Osteoblast (primary cell): ENCODE results near the gene BCKDHB. TPM values are rescaled to one million over a fixed set of nuclear protein-coding genes. Genes with fewer than 3 reads are reported as not detected.

Experiments used
- DNase-seq: peaks from one replicate; pipeline ENCODE4 v3.0.0; 2011; ENCODE audit warnings: low spot score, mixed read lengths; ENCODE audit not compliant: insufficient read length; ENCODE audit errors: missing footprints
- H2AFZ ChIP-seq: 2 replicates; pipeline ENCODE4 v1.6.0; 2011; ENCODE audit warnings: mild to moderate bottlenecking, low read length
- H3K27ac ChIP-seq: 2 replicates; pipeline ENCODE4 v1.5.1; 2011; ENCODE audit warnings: mild to moderate bottlenecking, low read depth, low read length, moderate library complexity
- H3K27me3 ChIP-seq: 2 replicates; pipeline ENCODE4 v1.6.0; 2012; ENCODE audit warnings: mild to moderate bottlenecking, control low read depth, inconsistent platforms, low read length, moderate library complexity; ENCODE audit not compliant: insufficient read depth
- H3K36me3 ChIP-seq: 2 replicates; pipeline ENCODE4 v1.5.1; 2011; ENCODE audit warnings: mild to moderate bottlenecking, low read length, control low read depth, moderate library complexity; ENCODE audit not compliant: insufficient read depth
- H3K4me1 ChIP-seq: 2 replicates; pipeline ENCODE4 v1.5.1; 2011; ENCODE audit warnings: mild to moderate bottlenecking, low read length, control low read depth, moderate library complexity; ENCODE audit not compliant: insufficient read depth
- H3K4me2 ChIP-seq: 2 replicates; pipeline ENCODE4 v1.6.0; 2011; ENCODE audit warnings: mild to moderate bottlenecking, low read length; ENCODE audit not compliant: insufficient read depth
- H3K4me3 ChIP-seq: fragments of 200-600 bp; sonication (generic); 3 replicates; pipeline ENCODE4 v1.5.1; 2012; ENCODE audit warnings: mild to moderate bottlenecking, low read length, inconsistent platforms; ENCODE audit not compliant: insufficient read depth
- H3K79me2 ChIP-seq: 2 replicates; pipeline ENCODE4 v1.6.0; 2012; ENCODE audit warnings: mild to moderate bottlenecking, low read length, control low read depth, inconsistent platforms; ENCODE audit not compliant: insufficient read depth
- H3K9me3 ChIP-seq: 2 replicates; pipeline ENCODE4 v1.5.1; 2011; ENCODE audit warnings: low read depth, low read length, control low read depth
- H4K20me1 ChIP-seq: 2 replicates; pipeline ENCODE4 v1.6.0; 2012; ENCODE audit warnings: mild to moderate bottlenecking, low read length, control low read depth; ENCODE audit not compliant: insufficient read depth
- CTCF ChIP-seq: IDR thresholded peaks from 2 replicates; pipeline ENCODE4 v1.5.1; 2011; ENCODE audit warnings: mild to moderate bottlenecking, low read depth, low read length, moderate library complexity; ENCODE audit errors: extremely low read depth
- total RNA-seq: library from RNA; depleted of rRNA; stranded (reverse); fragments of >200 nt; gene quantifications from 2 replicates; pipeline ENCODE4 v1.2.3, GENCODE V29; 2012

Gene BCKDHB
- total RNA-seq, 1 donor: 18.8 TPM

GRCh38 chr6:80214436-80215022, 108.1 kb downstream of the BCKDHB start:
- DNase-seq: peak; percentile 77
- no peaks in the 10 kb centered on the region for H3K27me3 ChIP-seq

GRCh38 chr6:80215063-80215462, 108.6 kb downstream of the BCKDHB start:
- no peaks in the 10 kb centered on the region for H3K36me3 ChIP-seq
- no peak for DNase-seq
- no peak for TF ChIP-seq CTCF
- H3K4me1 ChIP-seq: peaks cover 8% of the 10 kb centered on the region
- no peak overlapping the region for H2AFZ ChIP-seq
- H3K4me3 ChIP-seq: no peak overlapping the region
- no peak overlapping the region for H3K27ac ChIP-seq
- no peaks in the 10 kb centered on the region for H4K20me1 ChIP-seq
- no peak overlapping the region for H3K4me2 ChIP-seq
- H3K27me3 ChIP-seq: no peaks in the 10 kb centered on the region
- H3K79me2 ChIP-seq: no peaks in the 10 kb centered on the region
- H3K9me3 ChIP-seq: no peaks in the 10 kb centered on the region

More at GRCh38 chr6:80214436-80215022, 108.1 kb downstream of the BCKDHB start:
- peak; percentile 90 for TF ChIP-seq CTCF
- H3K36me3 ChIP-seq: no peaks in the 10 kb centered on the region
- no peaks in the 10 kb centered on the region for H3K79me2 ChIP-seq
- no peak overlapping the region for H3K4me2 ChIP-seq
- no peaks in the 10 kb centered on the region for H4K20me1 ChIP-seq
- H3K4me1 ChIP-seq: peaks cover 8% of the 10 kb centered on the region
- no peak overlapping the region for H2AFZ ChIP-seq
- no peaks in the 10 kb centered on the region for H3K9me3 ChIP-seq
- no peak overlapping the region for H3K27ac ChIP-seq
- no peak overlapping the region for H3K4me3 ChIP-seq

- H3K27ac ChIP-seq: no peak overlapping the region
- H3K79me2 ChIP-seq: no peaks in the 10 kb centered on the region
- H4K20me1 ChIP-seq: no peaks in the 10 kb centered on the region
- H3K4me1 ChIP-seq: peaks cover 8% of the 10 kb centered on the region
- H3K9me3 ChIP-seq: no peaks in the 10 kb centered on the region
- peak overlapping the region; percentile 64 for H2AFZ ChIP-seq
- peak overlapping the region; percentile 54 for H3K4me2 ChIP-seq
- no peak overlapping the region for H3K4me3 ChIP-seq
- DNase-seq: peak; percentile 10
- TF ChIP-seq CTCF: no peak
- H3K27me3 ChIP-seq: no peaks in the 10 kb centered on the region
- no peaks in the 10 kb centered on the region for H3K36me3 ChIP-seq
These were observed 111.3 kb downstream of the BCKDHB start for GRCh38 chr6:80217794-80218193.

GRCh38 chr6:80223743-80224212, 117.3 kb downstream of the BCKDHB start:
- Histone ChIP-seq H3K4me1 (peaks cover 9% of the 10 kb centered on the region), H2AFZ (no peak overlapping the region), H3K36me3 (no peaks in the 10 kb centered on the region), H4K20me1 (no peaks in the 10 kb centered on the region), H3K79me2 (no peaks in the 10 kb centered on the region), H3K4me3 (no peak overlapping the region), H3K27ac (peak overlapping the region; percentile 34), H3K4me2 (peak overlapping the region; percentile 5), H3K9me3 (no peaks in the 10 kb centered on the region), H3K27me3 (no peaks in the 10 kb centered on the region)
- peak; percentile 66 for DNase-seq
- no peak for TF ChIP-seq CTCF
